ENCODE results near the gene HSPE1.
"Not testable (repeated sequence)": the region's sequence is repeated elsewhere in the genome, so short reads cannot be mapped to it uniquely, and the experiment has no call there.

Gene HSPE1

DNA sequence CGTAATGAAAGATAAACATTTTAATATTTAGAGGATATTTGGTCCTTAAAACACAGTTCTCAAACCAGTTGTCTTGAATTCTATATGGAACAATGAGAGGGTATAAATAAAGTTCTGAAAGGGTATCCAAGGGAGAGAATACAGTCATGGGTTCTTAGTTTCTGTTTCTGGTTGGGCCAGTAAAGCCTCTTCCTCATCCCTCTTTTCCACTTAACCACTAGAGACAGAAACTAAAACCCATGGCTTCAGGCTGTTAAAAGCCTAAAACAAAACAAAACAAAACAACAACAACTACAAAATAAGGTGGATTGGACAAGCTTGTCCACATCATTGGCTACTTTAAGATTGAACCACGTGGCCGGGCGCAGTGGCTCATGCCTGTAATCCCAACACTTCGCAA lies 28.0 kb upstream of the HSPE1 start:
- Histone ChIP-seq H3K4me3 (replicated peaks; ENCODE audit: insufficient read depth, low read length) (no peak overlapping the region), H3K27me3 (ENCODE audit: insufficient read depth, poor library complexity, severe bottlenecking) (no peaks in the 10 kb centered on the region), H3K27ac (replicated peaks) (no peak overlapping the region)
- no peak for DNase-seq (ENCODE audit: low read depth in 1 of 2, low spot score in 1 of 2)
- TF ChIP-seq, protein P1, sequence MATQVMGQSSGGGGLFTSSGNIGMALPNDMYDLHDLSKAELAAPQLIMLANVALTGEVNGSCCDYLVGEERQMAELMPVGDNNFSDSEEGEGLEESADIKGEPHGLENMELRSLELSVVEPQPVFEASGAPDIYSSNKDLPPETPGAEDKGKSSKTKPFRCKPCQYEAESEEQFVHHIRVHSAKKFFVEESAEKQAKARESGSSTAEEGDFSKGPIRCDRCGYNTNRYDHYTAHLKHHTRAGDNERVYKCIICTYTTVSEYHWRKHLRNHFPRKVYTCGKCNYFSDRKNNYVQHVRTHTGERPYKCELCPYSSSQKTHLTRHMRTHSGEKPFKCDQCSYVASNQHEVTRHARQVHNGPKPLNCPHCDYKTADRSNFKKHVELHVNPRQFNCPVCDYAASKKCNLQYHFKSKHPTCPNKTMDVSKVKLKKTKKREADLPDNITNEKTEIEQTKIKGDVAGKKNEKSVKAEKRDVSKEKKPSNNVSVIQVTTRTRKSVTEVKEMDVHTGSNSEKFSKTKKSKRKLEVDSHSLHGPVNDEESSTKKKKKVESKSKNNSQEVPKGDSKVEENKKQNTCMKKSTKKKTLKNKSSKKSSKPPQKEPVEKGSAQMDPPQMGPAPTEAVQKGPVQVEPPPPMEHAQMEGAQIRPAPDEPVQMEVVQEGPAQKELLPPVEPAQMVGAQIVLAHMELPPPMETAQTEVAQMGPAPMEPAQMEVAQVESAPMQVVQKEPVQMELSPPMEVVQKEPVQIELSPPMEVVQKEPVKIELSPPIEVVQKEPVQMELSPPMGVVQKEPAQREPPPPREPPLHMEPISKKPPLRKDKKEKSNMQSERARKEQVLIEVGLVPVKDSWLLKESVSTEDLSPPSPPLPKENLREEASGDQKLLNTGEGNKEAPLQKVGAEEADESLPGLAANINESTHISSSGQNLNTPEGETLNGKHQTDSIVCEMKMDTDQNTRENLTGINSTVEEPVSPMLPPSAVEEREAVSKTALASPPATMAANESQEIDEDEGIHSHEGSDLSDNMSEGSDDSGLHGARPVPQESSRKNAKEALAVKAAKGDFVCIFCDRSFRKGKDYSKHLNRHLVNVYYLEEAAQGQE (IDR thresholded peaks at IDR 0.05; ENCODE audit: insufficient replicate concordance, low read depth): no peak
- TF ChIP-seq SPI1 (IDR thresholded peaks at IDR 0.05; ENCODE audit: borderline replicate concordance, low read depth) (no peak), POLR2AphosphoS5 (IDR thresholded peaks at IDR 0.05; ENCODE audit: low read depth) (no peak)

DNA sequence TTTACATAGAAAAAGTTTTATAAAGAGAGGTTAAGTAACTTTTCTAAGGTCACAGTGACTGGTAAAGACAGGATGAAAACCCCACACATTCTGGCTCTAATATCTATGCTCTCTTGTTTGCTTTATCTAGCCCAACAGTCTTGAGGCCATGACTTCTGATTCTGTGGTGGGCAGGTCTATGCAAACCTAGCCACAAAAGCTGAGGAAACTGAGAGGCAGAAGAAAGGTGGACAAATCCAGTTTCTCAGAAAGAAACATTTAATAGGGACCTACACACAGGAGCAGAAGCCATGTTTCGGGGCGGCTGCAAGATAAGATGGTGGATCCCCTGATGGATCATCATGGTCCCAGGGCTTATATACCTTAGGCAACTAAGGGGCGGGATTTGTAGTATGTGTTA lies 22.4 kb upstream of the HSPE1 start:
- no peak for DNase-seq (ENCODE audit: low read depth in 1 of 2, low spot score in 1 of 2)
- H3K27ac ChIP-seq (replicated peaks): peak overlapping the region; percentile 33
- no peaks in the 10 kb centered on the region for H3K27me3 ChIP-seq (ENCODE audit: insufficient read depth, poor library complexity, severe bottlenecking)
- TF ChIP-seq, protein P1 (IDR thresholded peaks at IDR 0.05; ENCODE audit: insufficient replicate concordance, low read depth): no peak
- TF ChIP-seq POLR2AphosphoS5 (IDR thresholded peaks at IDR 0.05; ENCODE audit: low read depth) (no peak), SPI1 (IDR thresholded peaks at IDR 0.05; ENCODE audit: borderline replicate concordance, low read depth) (no peak), GABPA (IDR thresholded peaks at IDR 0.05; ENCODE audit: low read depth) (no peak)
- TF ChIP-seq, protein P2, sequence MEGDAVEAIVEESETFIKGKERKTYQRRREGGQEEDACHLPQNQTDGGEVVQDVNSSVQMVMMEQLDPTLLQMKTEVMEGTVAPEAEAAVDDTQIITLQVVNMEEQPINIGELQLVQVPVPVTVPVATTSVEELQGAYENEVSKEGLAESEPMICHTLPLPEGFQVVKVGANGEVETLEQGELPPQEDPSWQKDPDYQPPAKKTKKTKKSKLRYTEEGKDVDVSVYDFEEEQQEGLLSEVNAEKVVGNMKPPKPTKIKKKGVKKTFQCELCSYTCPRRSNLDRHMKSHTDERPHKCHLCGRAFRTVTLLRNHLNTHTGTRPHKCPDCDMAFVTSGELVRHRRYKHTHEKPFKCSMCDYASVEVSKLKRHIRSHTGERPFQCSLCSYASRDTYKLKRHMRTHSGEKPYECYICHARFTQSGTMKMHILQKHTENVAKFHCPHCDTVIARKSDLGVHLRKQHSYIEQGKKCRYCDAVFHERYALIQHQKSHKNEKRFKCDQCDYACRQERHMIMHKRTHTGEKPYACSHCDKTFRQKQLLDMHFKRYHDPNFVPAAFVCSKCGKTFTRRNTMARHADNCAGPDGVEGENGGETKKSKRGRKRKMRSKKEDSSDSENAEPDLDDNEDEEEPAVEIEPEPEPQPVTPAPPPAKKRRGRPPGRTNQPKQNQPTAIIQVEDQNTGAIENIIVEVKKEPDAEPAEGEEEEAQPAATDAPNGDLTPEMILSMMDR (IDR thresholded peaks at IDR 0.05; ENCODE audit: insufficient read depth, low read length): no peak
- no peak overlapping the region for H3K4me3 ChIP-seq (replicated peaks; ENCODE audit: insufficient read depth, low read length)

DNA sequence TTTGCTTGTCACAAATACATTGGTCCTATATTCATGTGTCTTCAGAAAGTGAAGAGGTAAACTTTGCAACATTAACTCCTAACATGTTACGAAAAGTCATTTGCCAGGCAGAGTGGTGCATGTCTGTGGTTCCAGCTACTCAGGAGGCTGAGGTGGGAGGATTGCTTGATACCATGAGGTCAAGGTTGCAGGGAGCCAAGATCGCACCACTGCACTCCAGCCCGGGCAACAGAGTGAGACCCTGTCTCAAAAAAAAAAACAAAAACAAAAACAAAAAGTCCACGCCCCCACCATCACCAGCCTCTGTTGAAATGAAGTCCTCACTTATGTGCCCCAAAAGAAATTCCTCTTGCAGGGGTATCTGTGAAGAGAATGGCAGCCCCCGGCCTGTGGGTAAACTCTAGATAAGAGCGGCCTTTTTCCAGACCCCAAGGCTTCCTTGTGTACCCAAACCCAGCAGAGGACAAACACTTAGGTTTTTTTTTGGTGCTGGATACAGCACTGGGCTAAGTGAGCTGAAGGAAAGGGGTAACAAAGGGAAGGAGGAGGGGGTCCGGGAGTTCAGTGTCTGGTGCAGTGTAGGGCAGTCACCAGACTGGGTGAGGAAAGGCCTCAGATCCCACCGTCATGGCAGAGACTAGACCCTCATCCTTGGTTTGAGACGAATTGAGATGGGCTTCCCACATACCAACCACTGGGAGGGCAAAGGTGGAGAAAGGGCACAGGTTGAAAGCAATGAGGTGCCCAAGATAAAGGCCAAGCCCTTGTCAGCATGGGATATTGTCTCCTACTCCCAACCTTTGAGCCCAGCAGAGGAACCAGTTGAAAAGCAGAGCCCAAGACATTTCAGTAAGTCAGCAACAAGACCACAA lies 19.8 kb upstream of the HSPE1 start:
- TF ChIP-seq SPI1 (IDR thresholded peaks at IDR 0.05; ENCODE audit: borderline replicate concordance, low read depth): no peak
- Histone ChIP-seq H3K4me3 (replicated peaks; ENCODE audit: insufficient read depth, low read length) (no peak overlapping the region), H3K27me3 (ENCODE audit: insufficient read depth, poor library complexity, severe bottlenecking) (no peaks in the 10 kb centered on the region), H3K27ac (replicated peaks) (no peak overlapping the region)
- no peak for DNase-seq (ENCODE audit: low read depth in 1 of 2, low spot score in 1 of 2)

DNA sequence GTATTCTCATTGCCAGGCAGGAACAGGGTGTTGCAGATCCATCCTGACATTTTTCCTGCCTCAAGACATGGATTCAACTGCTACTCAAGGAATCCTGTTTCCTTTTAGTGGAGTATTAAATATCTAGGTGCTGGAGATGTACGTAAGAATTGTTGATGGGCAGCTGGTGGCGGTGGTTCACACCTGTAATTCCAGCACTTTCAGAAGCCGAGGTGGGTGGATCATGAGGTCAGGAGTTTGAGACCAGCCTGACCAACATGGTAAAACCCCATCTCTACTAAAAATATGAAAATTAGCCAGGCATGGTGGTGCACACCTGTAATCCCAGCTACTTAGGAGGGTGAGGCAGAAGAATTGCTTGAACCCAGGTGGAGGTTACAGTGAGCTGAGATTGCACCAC lies 15.9 kb upstream of the HSPE1 start:
- H3K4me3 ChIP-seq (replicated peaks; ENCODE audit: insufficient read depth, low read length); DNase-seq (ENCODE audit: low read depth in 1 of 2, low spot score in 1 of 2); H3K27me3 ChIP-seq (ENCODE audit: insufficient read depth, poor library complexity, severe bottlenecking); H3K27ac ChIP-seq (replicated peaks): not testable (repeated sequence)

DNA sequence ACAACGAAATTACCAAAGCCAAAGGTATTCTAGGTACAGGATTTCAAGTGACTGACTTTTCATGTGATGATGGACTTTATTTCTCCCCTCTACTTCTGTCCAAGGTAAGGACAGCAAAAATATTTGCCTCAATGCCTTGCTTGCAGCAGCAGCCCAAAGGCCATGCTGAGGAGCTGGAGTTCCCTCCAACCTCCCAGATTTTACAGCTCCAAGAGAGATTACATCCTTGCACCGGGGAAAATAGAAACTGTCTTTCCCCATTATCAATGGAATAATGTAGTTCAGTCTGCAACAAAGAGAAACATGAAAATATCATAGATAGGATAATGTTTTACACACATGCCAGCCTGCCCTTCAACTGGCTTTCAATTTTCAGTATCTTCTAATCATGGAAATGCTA lies 14.0 kb upstream of the HSPE1 start:
- no peaks in the 10 kb centered on the region for H3K27me3 ChIP-seq (ENCODE audit: insufficient read depth, poor library complexity, severe bottlenecking)
- H3K27ac ChIP-seq (replicated peaks): no peak overlapping the region
- DNase-seq (ENCODE audit: low read depth in 1 of 2, low spot score in 1 of 2): no peak
- no peak overlapping the region for H3K4me3 ChIP-seq (replicated peaks; ENCODE audit: insufficient read depth, low read length)
- 0 out of 2 replicates have a peak, but pooled peaks have one; percentile 19 for TF ChIP-seq POLR2AphosphoS5 (IDR thresholded peaks at IDR 0.05; ENCODE audit: low read depth)
- no peak for TF ChIP-seq SPI1 (IDR thresholded peaks at IDR 0.05; ENCODE audit: borderline replicate concordance, low read depth)

DNA sequence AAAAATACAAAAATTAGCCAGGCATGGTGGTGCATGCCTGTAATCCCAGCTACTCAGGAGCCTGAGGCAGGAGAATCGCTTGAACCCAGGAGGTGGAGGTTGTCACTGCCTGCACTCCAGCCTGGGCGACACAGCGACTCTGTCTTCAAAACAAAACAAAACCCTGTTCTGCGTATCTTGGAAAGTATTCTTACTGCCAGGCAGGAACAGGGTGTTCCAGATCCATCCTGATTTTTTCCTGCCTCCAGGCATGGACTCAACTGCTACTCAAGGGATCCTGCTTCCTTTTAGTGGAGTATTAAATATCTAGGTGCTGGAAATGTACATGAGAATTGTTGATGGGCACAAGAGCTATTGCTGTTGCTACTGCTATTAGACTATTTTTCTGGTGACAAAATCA lies 12.8 kb upstream of the HSPE1 start:
- Histone ChIP-seq H3K4me3 (replicated peaks; ENCODE audit: insufficient read depth, low read length) (no peak overlapping the region), H3K27me3 (ENCODE audit: insufficient read depth, poor library complexity, severe bottlenecking) (no peaks in the 10 kb centered on the region), H3K27ac (replicated peaks) (no peak overlapping the region)
- TF ChIP-seq SPI1 (IDR thresholded peaks at IDR 0.05; ENCODE audit: borderline replicate concordance, low read depth): no peak
- TF ChIP-seq GABPA (IDR thresholded peaks at IDR 0.05; ENCODE audit: low read depth): no peak
- TF ChIP-seq, protein P2 (IDR thresholded peaks at IDR 0.05; ENCODE audit: insufficient read depth, low read length): no peak
- TF ChIP-seq, protein P1 (IDR thresholded peaks at IDR 0.05; ENCODE audit: insufficient replicate concordance, low read depth): no peak
- no peak for TF ChIP-seq POLR2AphosphoS5 (IDR thresholded peaks at IDR 0.05; ENCODE audit: low read depth)
- DNase-seq (ENCODE audit: low read depth in 1 of 2, low spot score in 1 of 2): no peak
